ENCODE measurements around the gene NEK9. TPM values are rescaled to one million over a fixed set of nuclear protein-coding genes. Genes with fewer than 3 reads are reported as not detected.

Gene NEK9
- polyA plus RNA-seq, 1 donor from 2014 or later: 9.4 TPM

- Histone ChIP-seq H3K36me3 (ENCODE audit: insufficient read depth, low read length) (no peaks in the 10 kb centered on the region), H3K4me3 (ENCODE audit: low read length) (peak within 1 kb of the TSS; percentile 64), H3K79me2 (replicated peaks; ENCODE audit: insufficient read depth, low read length) (no peaks in the 10 kb centered on the region), H3K9me3 (ENCODE audit: low read length) (no peaks in the 10 kb centered on the region), H4K20me1 (ENCODE audit: insufficient read depth) (no peaks in the 10 kb centered on the region), H3F3A (ENCODE audit: insufficient read depth, low read length, poor library complexity, severe bottlenecking) (no peaks in the 10 kb centered on the region), H3K9me2 (ENCODE audit: insufficient read depth, low read length) (no peaks in the 10 kb centered on the region), H3K4me2 (ENCODE audit: low read length) (no peak within 1 kb of the TSS), H3K27ac (ENCODE audit: low read length) (no peak within 1 kb of the TSS), H2AFZ (ENCODE audit: low read depth, low read length) (peak within 1 kb of the TSS; percentile 51), H3K9ac (ENCODE audit: low read length) (peak within 1 kb of the TSS; percentile 63), H3K27me3 (ENCODE audit: insufficient read depth, low read depth, low read length) (no peaks in the 10 kb centered on the region)
- no peak for TF ChIP-seq REST (IDR thresholded peaks at IDR 0.05; ENCODE audit: borderline replicate concordance)
- no peak for TF ChIP-seq TAF1 (IDR thresholded peaks at IDR 0.05; ENCODE audit: low read depth)
- TF ChIP-seq POLR2AphosphoS5 (IDR thresholded peaks at IDR 0.05): peak; percentile 83
- TF ChIP-seq SMC3 (conservative IDR thresholded peaks at IDR 0.05; ENCODE audit: poor library complexity): no peak
- no peak for TF ChIP-seq CTCF (IDR thresholded peaks at IDR 0.05; ENCODE audit: poor library complexity, severe bottlenecking)
- no peak for TF ChIP-seq EP300 (conservative IDR thresholded peaks at IDR 0.05; ENCODE audit: poor library complexity, severe bottlenecking)
These were observed 75.8 kb downstream of the NEK9 start, which contains the start of gene MLH3 for GRCh38 chr14:75050852-75051555. Gene MLH3, minus strand, starts transcription at chr14:75051467. Its CDS starts 1,812 bp downstream, at chr14:75049655.

GRCh38 chr14:75049731-75050201 lies 77.1 kb downstream of the NEK9 start:
- no peak overlapping the region for H3K9ac ChIP-seq (ENCODE audit: low read length)
- no peaks in the 10 kb centered on the region for H3K9me2 ChIP-seq (ENCODE audit: insufficient read depth, low read length)
- H3K4me2 ChIP-seq (ENCODE audit: low read length): no peak overlapping the region
- H2AFZ ChIP-seq (ENCODE audit: low read depth, low read length): no peak overlapping the region
- no peak overlapping the region for H3K27ac ChIP-seq (ENCODE audit: low read length)
- no peak overlapping the region for H3K4me3 ChIP-seq (ENCODE audit: low read length)
- H3K9me3 ChIP-seq (ENCODE audit: low read length): no peaks in the 10 kb centered on the region
- TF ChIP-seq RAD21 (conservative IDR thresholded peaks at IDR 0.05): no peak
- TF ChIP-seq POLR2AphosphoS5 (IDR thresholded peaks at IDR 0.05): no peak
- no peak for TF ChIP-seq EP300 (conservative IDR thresholded peaks at IDR 0.05; ENCODE audit: poor library complexity, severe bottlenecking)
- no peak for TF ChIP-seq TAF1 (IDR thresholded peaks at IDR 0.05; ENCODE audit: low read depth)
- TF ChIP-seq MXI1 (conservative IDR thresholded peaks at IDR 0.05; ENCODE audit: poor library complexity, severe bottlenecking): no peak
- TF ChIP-seq SMC3 (conservative IDR thresholded peaks at IDR 0.05; ENCODE audit: poor library complexity): no peak
- TF ChIP-seq CTCF (IDR thresholded peaks at IDR 0.05; ENCODE audit: poor library complexity, severe bottlenecking): no peak
- TF ChIP-seq REST (IDR thresholded peaks at IDR 0.05; ENCODE audit: borderline replicate concordance): no peak
- no peak for TF ChIP-seq EZH2 (IDR thresholded peaks at IDR 0.05; ENCODE audit: borderline replicate concordance, insufficient read depth, low read length, poor library complexity, severe bottlenecking)
- no peaks in the 10 kb centered on the region for H3F3A ChIP-seq (ENCODE audit: insufficient read depth, low read length, poor library complexity, severe bottlenecking)
- H3K79me2 ChIP-seq (replicated peaks; ENCODE audit: insufficient read depth, low read length): no peaks in the 10 kb centered on the region
- no peaks in the 10 kb centered on the region for H3K36me3 ChIP-seq (ENCODE audit: insufficient read depth, low read length)
- H3K27me3 ChIP-seq (ENCODE audit: insufficient read depth, low read depth, low read length): no peaks in the 10 kb centered on the region
- no peaks in the 10 kb centered on the region for H4K20me1 ChIP-seq (ENCODE audit: insufficient read depth)

Measured in neural cell (in vitro differentiated cells).